Stomach (tissue), 4 donors: ENCODE measurements around the gene MYNN.

Source experiments
- POLR2A ChIP-seq, 4 donors: fragments of 450-650 bp; IDR thresholded peaks; one replicate each; pipeline ENCODE4 v1.6.1; 2016; ENCODE audit warnings: antibody characterized with exemption in 4 of 4, control low read depth in 2 of 4, mild to moderate bottlenecking in 1 of 4, moderate library complexity in 1 of 4
- POLR2AphosphoS5 ChIP-seq, 3 donors: sonication (generic); formaldehyde crosslinking; IDR thresholded peaks; one replicate each; pipeline ENCODE4 v1.6.1; 2016; ENCODE audit warnings: antibody characterized with exemption in 3 of 3
- TF ChIP-seq, protein P1 (sequence below), 7 experiments: fragments of 450-650 bp in 4 of 7; fragments of 200-600 bp in 3 of 7; sonication (generic) in 3 of 7; IDR thresholded peaks; one replicate each; pipeline ENCODE4 v1.5.1; 2016 to 2019; ENCODE audit warnings: antibody characterized with exemption in 7 of 7, control low read depth in 2 of 7, mild to moderate bottlenecking in 1 of 7

GRCh38 chr3:169818316-169818715 is 45.1 kb downstream of the MYNN start:
- TF ChIP-seq, protein P1, sequence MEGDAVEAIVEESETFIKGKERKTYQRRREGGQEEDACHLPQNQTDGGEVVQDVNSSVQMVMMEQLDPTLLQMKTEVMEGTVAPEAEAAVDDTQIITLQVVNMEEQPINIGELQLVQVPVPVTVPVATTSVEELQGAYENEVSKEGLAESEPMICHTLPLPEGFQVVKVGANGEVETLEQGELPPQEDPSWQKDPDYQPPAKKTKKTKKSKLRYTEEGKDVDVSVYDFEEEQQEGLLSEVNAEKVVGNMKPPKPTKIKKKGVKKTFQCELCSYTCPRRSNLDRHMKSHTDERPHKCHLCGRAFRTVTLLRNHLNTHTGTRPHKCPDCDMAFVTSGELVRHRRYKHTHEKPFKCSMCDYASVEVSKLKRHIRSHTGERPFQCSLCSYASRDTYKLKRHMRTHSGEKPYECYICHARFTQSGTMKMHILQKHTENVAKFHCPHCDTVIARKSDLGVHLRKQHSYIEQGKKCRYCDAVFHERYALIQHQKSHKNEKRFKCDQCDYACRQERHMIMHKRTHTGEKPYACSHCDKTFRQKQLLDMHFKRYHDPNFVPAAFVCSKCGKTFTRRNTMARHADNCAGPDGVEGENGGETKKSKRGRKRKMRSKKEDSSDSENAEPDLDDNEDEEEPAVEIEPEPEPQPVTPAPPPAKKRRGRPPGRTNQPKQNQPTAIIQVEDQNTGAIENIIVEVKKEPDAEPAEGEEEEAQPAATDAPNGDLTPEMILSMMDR (IDR thresholded peaks at IDR 0.05), result no peak
- no peak for TF ChIP-seq POLR2A (IDR thresholded peaks at IDR 0.05)
- no peak for TF ChIP-seq POLR2AphosphoS5 (IDR thresholded peaks at IDR 0.05)
